SU-DHL-6 (cell line): Measurements from ENCODE around the gene CCDC107.

Source experiments
- CTCF ChIP-seq: fragments of 200-600 bp; sonication (generic); IDR thresholded peaks from one replicate; pipeline ENCODE4 v1.5.1; 2017; ENCODE audit warnings: antibody characterized with exemption, mild to moderate bottlenecking, low read length, moderate library complexity; ENCODE audit not compliant: insufficient read depth, poor library complexity, severe bottlenecking
- EZH2phosphoT487 ChIP-seq: fragments of 200-600 bp; sonication (generic), shearing (Covaris generic); conservative IDR thresholded peaks from 2 replicates; pipeline ENCODE4 v1.6.1; 2018; ENCODE audit warnings: mild to moderate bottlenecking, antibody characterized with exemption, low read length, moderate library complexity, mixed read lengths

GRCh38 chr9:35673132-35674024 is 15.3 kb downstream of the CCDC107 start, which contains the start of gene CA9:
- TF ChIP-seq CTCF (no peak), EZH2phosphoT487 (no peak)
